A549 (cell line): Measurements from ENCODE around the gene ZNF280A.

Experiments used
- CTCF ChIP-seq: fragments of >200 bp; sonication (Bioruptor Twin); formaldehyde crosslinking; IDR thresholded peaks from 3 replicates; pipeline ENCODE4 v1.5.1; 2016
- E2F6 ChIP-seq: IDR thresholded peaks from 2 replicates; pipeline ENCODE4 v1.6.1; 2012; ENCODE audit warnings: low read depth, borderline replicate concordance
- EHF ChIP-seq: fragments of 250-450 bp; sonication (Bioruptor Pico); IDR thresholded peaks from 2 replicates; pipeline ENCODE4 v1.5.0; 2020; ENCODE audit warnings: mild to moderate bottlenecking
- ELK1 ChIP-seq: fragments of 150-350 bp; IDR thresholded peaks from 2 replicates; pipeline ENCODE4 v1.6.1; 2014; ENCODE audit warnings: low read depth, mild to moderate bottlenecking, low read length
- EP300 ChIP-seq, 2 experiments: fragments of >200 bp; sonication (Bioruptor Twin); formaldehyde crosslinking; IDR thresholded peaks; 2 replicates in 1 of 2; 3 replicates in 1 of 2; pipeline ENCODE4 v1.6.1; 2016 to 2017
- ESRRA ChIP-seq: fragments of 150-350 bp; IDR thresholded peaks from 2 replicates; pipeline ENCODE4 v1.6.1; 2014; ENCODE audit warnings: mild to moderate bottlenecking, low read length, borderline replicate concordance
- JUNB ChIP-seq: fragments of >200 bp; sonication (Bioruptor Twin); formaldehyde crosslinking; IDR thresholded peaks from 2 replicates; pipeline ENCODE4 v1.6.1; 2016
- MAX ChIP-seq: IDR thresholded peaks from 2 replicates; pipeline ENCODE4 v1.6.1; 2012
- POLR2A ChIP-seq: IDR thresholded peaks from 2 replicates; pipeline ENCODE4 v1.6.1; 2012; ENCODE audit warnings: mild to moderate bottlenecking, low read length
- SREBF2 ChIP-seq: fragments of 450-650 bp; IDR thresholded peaks from 2 replicates; pipeline ENCODE4 v1.6.1; 2014; ENCODE audit warnings: mild to moderate bottlenecking, moderate library complexity
- ZC3H11A ChIP-seq: fragments of 450-650 bp; IDR thresholded peaks from 2 replicates; pipeline ENCODE4 v1.6.1; 2014; ENCODE audit warnings: antibody characterized with exemption, mild to moderate bottlenecking

- no peak for TF ChIP-seq ESRRA
- TF ChIP-seq ELK1 = no peak
- TF ChIP-seq JUNB = no peak
- no peak for TF ChIP-seq CTCF
- TF ChIP-seq SREBF2 = no peak
- peak; percentile 83 for TF ChIP-seq POLR2A
- TF ChIP-seq EHF (CRISPR knock-in tag) = no peak
- TF ChIP-seq E2F6 = no peak
- TF ChIP-seq MAX = peak; percentile 30; the same call in 1 of the 2 replicates
- no peak for TF ChIP-seq EP300 (IDR thresholded peaks at IDR 0.05)
- TF ChIP-seq ZC3H11A = no peak
Observed at GRCh38 chr22:22520020-22520656, at the start of gene ZNF280A.
